ENCODE results near the gene RNF41.

RNF41 gene

DNA sequence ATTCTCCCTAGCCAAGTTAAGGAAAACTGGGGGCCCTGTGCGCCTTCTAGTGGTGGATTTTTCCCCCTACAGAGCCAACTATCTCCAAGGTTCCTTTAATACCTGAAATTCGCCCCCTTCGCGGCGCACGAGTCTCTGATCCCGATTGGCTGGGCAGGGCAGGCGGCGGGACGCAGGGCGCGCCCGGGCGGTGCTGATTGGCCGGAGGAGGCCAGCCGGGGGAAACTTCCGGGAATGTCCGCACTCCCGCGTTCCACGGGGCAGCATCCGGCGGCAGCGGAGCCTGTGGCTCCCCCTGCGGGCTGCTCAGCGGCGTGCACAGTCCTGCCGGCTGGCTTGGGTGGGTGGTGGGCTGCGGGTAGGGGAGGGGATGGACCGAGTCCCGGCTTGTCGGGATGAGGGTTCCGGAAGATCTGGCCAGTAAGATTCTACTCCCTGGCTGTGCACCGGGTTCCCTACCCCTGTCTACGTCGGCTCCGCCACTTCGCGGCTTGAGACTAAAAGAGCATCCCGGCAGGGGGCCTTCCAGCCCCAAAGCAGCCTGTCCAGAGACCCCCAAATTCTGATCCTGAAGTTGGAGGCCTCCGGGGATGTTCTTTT, 2.5 kb upstream of the RNF41 start, which contains the start of gene NABP2:
Gene NABP2, plus strand, starts transcription at position 241 of the 600 bp plus-strand sequence. CDS start 515 bp downstream, outside the sequence.
- H3K27ac ChIP-seq = peak within 1 kb of the TSS; percentile 49
- H3K4me2 ChIP-seq (ENCODE audit: low read length) = peak within 1 kb of the TSS; percentile 84
- H2AFZ ChIP-seq = peak within 1 kb of the TSS; percentile 79
- H3K4me1 ChIP-seq = peaks cover 6% of the 10 kb centered on the region
- H3K9me3 ChIP-seq (ENCODE audit: control insufficient read depth, low read length) = no peaks in the 10 kb centered on the region
- no peak within 1 kb of the TSS for H3K9ac ChIP-seq
- peak within 1 kb of the TSS; percentile 66 for H3K4me3 ChIP-seq (ENCODE audit: low read depth, low read length)
- no peaks in the 10 kb centered on the region for H3K27me3 ChIP-seq (ENCODE audit: control insufficient read depth, insufficient read depth, low read length)
- peak; percentile 93 for TF ChIP-seq CTCF (IDR thresholded peaks at IDR 0.05)
- H3K36me3 ChIP-seq (ENCODE audit: control insufficient read depth, insufficient read depth, low read length) = no peaks in the 10 kb centered on the region
- peaks cover 7% of the 10 kb centered on the region for H3K79me2 ChIP-seq

DNA sequence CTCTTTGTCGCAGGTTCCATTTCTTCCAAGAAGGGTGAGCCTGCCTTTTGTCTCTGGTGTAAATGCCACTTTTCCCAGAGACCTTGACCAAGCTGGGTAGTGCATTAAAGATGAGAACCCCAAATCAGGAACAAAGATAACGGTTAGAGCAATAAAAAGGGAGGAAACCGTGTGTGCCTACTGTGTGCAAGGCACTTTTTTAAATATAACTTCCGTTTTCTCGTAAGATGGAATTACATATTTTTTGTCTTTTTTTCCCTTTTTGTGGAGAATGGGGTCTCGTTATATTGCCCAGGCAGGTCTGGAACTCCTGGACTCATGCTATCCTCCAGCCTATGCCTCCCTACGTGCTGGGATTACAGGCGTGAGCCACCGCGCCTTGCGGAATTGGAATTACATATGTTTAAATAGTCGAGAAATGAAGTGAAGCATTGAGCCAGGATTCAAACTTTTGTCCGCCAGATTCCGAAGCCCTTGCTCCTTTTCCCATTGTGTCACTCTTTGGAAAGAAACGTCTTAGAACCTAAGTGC, 1.9 kb upstream of the RNF41 start:
- TF ChIP-seq CTCF (IDR thresholded peaks at IDR 0.05) = no peak
- H3K4me3 ChIP-seq (ENCODE audit: low read depth, low read length) = peak overlapping the region; percentile 66
- no peaks in the 10 kb centered on the region for H3K36me3 ChIP-seq (ENCODE audit: control insufficient read depth, insufficient read depth, low read length)
- H3K9ac ChIP-seq = no peak overlapping the region
- peaks cover 10% of the 10 kb centered on the region for H3K79me2 ChIP-seq
- H3K4me1 ChIP-seq = peaks cover 6% of the 10 kb centered on the region
- peak overlapping the region; percentile 64 for H2AFZ ChIP-seq
- peak overlapping the region; percentile 49 for H3K27ac ChIP-seq
- H3K27me3 ChIP-seq (ENCODE audit: control insufficient read depth, insufficient read depth, low read length) = no peaks in the 10 kb centered on the region
- peak overlapping the region; percentile 73 for H3K4me2 ChIP-seq (ENCODE audit: low read length)
- no peaks in the 10 kb centered on the region for H3K9me3 ChIP-seq (ENCODE audit: control insufficient read depth, low read length)

DNA sequence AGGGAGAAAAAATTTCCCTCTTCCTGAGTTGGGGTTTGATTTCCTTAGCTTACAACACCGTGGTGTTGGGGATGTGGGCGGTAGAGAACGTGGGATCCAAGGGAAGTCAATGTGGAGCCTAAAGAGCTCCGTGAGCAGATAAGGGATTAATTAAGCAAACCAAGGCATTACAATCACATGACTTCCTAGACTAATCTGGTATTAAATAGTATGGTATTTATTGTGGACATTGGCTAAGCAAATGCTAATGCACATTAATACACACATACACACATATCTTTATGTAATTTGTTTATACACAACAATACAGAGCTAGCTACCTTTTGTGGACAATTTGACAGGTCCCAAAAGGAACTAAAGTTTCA, 791 bp upstream of the RNF41 start:
- Histone ChIP-seq H3K27me3 (ENCODE audit: control insufficient read depth, insufficient read depth, low read length) (no peaks in the 10 kb centered on the region), H3K4me2 (ENCODE audit: low read length) (peak overlapping the region; percentile 82), H3K4me1 (peaks cover 6% of the 10 kb centered on the region), H3K9ac (peak overlapping the region; percentile 32), H2AFZ (peak overlapping the region; percentile 79), H3K36me3 (ENCODE audit: control insufficient read depth, insufficient read depth, low read length) (no peaks in the 10 kb centered on the region), H3K4me3 (ENCODE audit: low read depth, low read length) (peak overlapping the region; percentile 88), H3K79me2 (peaks cover 16% of the 10 kb centered on the region), H3K9me3 (ENCODE audit: control insufficient read depth, low read length) (no peaks in the 10 kb centered on the region), H3K27ac (peak overlapping the region; percentile 92)
- TF ChIP-seq CTCF (IDR thresholded peaks at IDR 0.05) = no peak

DNA sequence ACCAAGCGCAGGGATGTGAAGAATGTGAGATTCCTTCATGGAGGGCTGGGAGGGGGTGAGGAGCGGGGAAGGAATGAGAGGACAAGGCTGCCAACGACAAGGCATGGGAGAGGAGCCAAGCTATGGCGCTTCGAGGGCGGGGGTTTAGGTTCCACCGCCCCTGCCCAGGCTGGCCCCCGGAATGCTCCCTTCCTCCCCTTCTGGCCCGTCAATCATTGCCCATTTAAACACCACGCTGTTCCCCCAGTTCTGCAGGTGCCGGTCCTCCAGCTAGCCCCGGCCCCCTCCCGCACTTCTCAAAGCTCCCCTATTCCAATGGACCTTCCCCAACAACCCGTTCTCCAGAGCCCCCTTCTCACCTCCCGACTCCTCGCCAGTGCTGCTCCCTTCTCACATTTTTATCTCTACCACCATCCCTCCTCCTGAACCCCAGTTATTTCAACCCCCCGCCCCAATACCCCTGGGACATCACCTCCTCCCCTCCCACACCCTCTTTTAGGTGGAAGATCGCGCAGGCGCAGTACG, 428 bp downstream of the RNF41 start:
- Histone ChIP-seq H3K9ac (peak overlapping the region; percentile 68), H2AFZ (peak overlapping the region; percentile 79), H3K9me3 (ENCODE audit: control insufficient read depth, low read length) (no peaks in the 10 kb centered on the region), H3K27ac (peak overlapping the region; percentile 92), H3K4me1 (peaks cover 6% of the 10 kb centered on the region), H3K4me2 (ENCODE audit: low read length) (peak overlapping the region; percentile 82), H3K27me3 (ENCODE audit: control insufficient read depth, insufficient read depth, low read length) (no peaks in the 10 kb centered on the region), H3K4me3 (ENCODE audit: low read depth, low read length) (peak overlapping the region; percentile 88), H3K79me2 (peaks cover 24% of the 10 kb centered on the region), H3K36me3 (ENCODE audit: control insufficient read depth, insufficient read depth, low read length) (no peaks in the 10 kb centered on the region)
- TF ChIP-seq CTCF (IDR thresholded peaks at IDR 0.05) = no peak

Measured in parathyroid adenoma (tissue), 2 donors.